Vagina (tissue), 2 donors: ENCODE data around the gene TMEM11.

Experiments
- CTCF ChIP-seq, 3 experiments: fragments of 450-650 bp in 2 of 3; fragments of 200-600 bp in 1 of 3; sonication (generic) in 1 of 3; IDR thresholded peaks; one replicate each; pipeline ENCODE4 v1.5.1; 2017 to 2019; ENCODE audit warnings: antibody characterized with exemption in 3 of 3, mild to moderate bottlenecking in 2 of 3, moderate library complexity in 2 of 3
- POLR2A ChIP-seq, 2 donors: fragments of 450-650 bp; IDR thresholded peaks; one replicate each; pipeline ENCODE4 v1.6.1; 2017; ENCODE audit warnings: antibody characterized with exemption in 2 of 2, mild to moderate bottlenecking in 2 of 2, moderate library complexity in 2 of 2

GRCh38 chr17:21252796-21253645 lies 39.1 kb upstream of the TMEM11 start, which contains the start of gene NATD1:
- TF ChIP-seq CTCF (IDR thresholded peaks at IDR 0.05) (no peak), POLR2A (IDR thresholded peaks at IDR 0.05) (peak in 1 of 2 donors; percentile 17)
